ENCODE data around the gene ARHGAP44. TPM values are rescaled to one million over a fixed set of nuclear protein-coding genes. Genes with fewer than 3 reads are reported as not detected.

Gene ARHGAP44
- total RNA-seq, 1 donor from 2014 or later, result 6.9 TPM

GRCh38 chr17:12900474-12900873, 111.2 kb downstream of the ARHGAP44 start:
- no peak for ATAC-seq (ENCODE audit: low read depth)
- H3K4me1 Mint-ChIP-seq, result no peaks in the 10 kb centered on the region
- no peak overlapping the region for H3K27ac Mint-ChIP-seq
- no peak overlapping the region for H3K4me3 Mint-ChIP-seq
- H3K9me3 Mint-ChIP-seq, result peaks cover 3% of the 10 kb centered on the region
- DNase-seq, result no peak
- H3K36me3 Mint-ChIP-seq (ENCODE audit: low read depth), result no peaks in the 10 kb centered on the region
- intact Hi-C loops (cut with micrococcal nuclease), result no loop called here
- ChIA-PET POLR2A (no interaction called here), CTCF (no interaction called here)
- H3K27me3 Mint-ChIP-seq, result no peaks in the 10 kb centered on the region
- TF ChIP-seq, protein P1, sequence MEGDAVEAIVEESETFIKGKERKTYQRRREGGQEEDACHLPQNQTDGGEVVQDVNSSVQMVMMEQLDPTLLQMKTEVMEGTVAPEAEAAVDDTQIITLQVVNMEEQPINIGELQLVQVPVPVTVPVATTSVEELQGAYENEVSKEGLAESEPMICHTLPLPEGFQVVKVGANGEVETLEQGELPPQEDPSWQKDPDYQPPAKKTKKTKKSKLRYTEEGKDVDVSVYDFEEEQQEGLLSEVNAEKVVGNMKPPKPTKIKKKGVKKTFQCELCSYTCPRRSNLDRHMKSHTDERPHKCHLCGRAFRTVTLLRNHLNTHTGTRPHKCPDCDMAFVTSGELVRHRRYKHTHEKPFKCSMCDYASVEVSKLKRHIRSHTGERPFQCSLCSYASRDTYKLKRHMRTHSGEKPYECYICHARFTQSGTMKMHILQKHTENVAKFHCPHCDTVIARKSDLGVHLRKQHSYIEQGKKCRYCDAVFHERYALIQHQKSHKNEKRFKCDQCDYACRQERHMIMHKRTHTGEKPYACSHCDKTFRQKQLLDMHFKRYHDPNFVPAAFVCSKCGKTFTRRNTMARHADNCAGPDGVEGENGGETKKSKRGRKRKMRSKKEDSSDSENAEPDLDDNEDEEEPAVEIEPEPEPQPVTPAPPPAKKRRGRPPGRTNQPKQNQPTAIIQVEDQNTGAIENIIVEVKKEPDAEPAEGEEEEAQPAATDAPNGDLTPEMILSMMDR (IDR thresholded peaks at IDR 0.05), result no peak

- H3K27ac Mint-ChIP-seq, result no peak overlapping the region
- intact Hi-C loops (cut with micrococcal nuclease), result no loop called here
- peaks cover 3% of the 10 kb centered on the region for H3K36me3 Mint-ChIP-seq (ENCODE audit: low read depth)
- no peaks in the 10 kb centered on the region for H3K4me1 Mint-ChIP-seq
- DNase-seq, result no peak
- no peaks in the 10 kb centered on the region for H3K27me3 Mint-ChIP-seq
- no peak overlapping the region for H3K4me3 Mint-ChIP-seq
- CTCF ChIA-PET, result no interaction called here
- POLR2A ChIA-PET, result no interaction called here
- TF ChIP-seq, protein P1 (IDR thresholded peaks at IDR 0.05), result no peak
- H3K9me3 Mint-ChIP-seq, result peaks cover 4% of the 10 kb centered on the region
- no peak for ATAC-seq (ENCODE audit: low read depth)
These were observed 112.7 kb downstream of the ARHGAP44 start for GRCh38 chr17:12902046-12902445.

- ChIA-PET CTCF (no interaction called here), POLR2A (no interaction called here)
- H3K36me3 Mint-ChIP-seq (ENCODE audit: low read depth), result peaks cover 6% of the 10 kb centered on the region
- H3K4me1 Mint-ChIP-seq, result no peaks in the 10 kb centered on the region
- no peaks in the 10 kb centered on the region for H3K27me3 Mint-ChIP-seq
- H3K9me3 Mint-ChIP-seq, result peaks cover 8% of the 10 kb centered on the region
- no peak overlapping the region for H3K4me3 Mint-ChIP-seq
- TF ChIP-seq, protein P1 (IDR thresholded peaks at IDR 0.05), result no peak
- ATAC-seq (ENCODE audit: low read depth), result no peak
- no peak for DNase-seq
- no peak overlapping the region for H3K27ac Mint-ChIP-seq
- intact Hi-C loops (cut with micrococcal nuclease), result no loop called here
These were observed 118.2 kb downstream of the ARHGAP44 start for GRCh38 chr17:12907477-12907876.

DNA sequence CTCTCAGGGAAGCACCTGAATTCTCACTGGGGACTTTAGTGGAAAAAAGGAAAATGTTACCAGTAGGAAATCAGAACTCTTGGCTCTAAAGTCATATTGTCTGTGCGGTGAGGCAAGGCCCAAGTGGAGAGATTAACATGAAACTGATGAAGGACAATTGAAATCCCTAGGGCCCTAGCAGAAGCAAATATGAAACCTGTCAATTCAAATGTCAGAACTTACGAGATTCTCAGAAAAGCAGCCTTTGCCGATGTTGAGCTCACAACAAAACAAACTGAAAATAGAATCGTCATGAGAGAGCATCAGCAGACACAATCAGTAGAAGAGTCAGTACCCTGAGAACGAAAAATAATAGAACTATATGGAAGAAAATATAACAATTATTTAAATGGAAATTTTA, 119.7 kb downstream of the ARHGAP44 start:
- intact Hi-C loops (cut with micrococcal nuclease), result no loop called here
- Mint-ChIP-seq H3K9me3 (peaks cover 8% of the 10 kb centered on the region), H3K27ac (no peak overlapping the region), H3K27me3 (no peaks in the 10 kb centered on the region), H3K4me3 (no peak overlapping the region), H3K4me1 (no peaks in the 10 kb centered on the region), H3K36me3 (ENCODE audit: low read depth) (peaks cover 6% of the 10 kb centered on the region)
- POLR2A ChIA-PET, result no interaction called here
- CTCF ChIA-PET, result interaction anchor here (1.2 kb wide), 1 partner anchor 121 kb away, joined by 3 read pairs; no protein-coding TSS in a partner anchor
- DNase-seq (no peak), ATAC-seq (ENCODE audit: low read depth) (no peak)
- TF ChIP-seq, protein P1 (IDR thresholded peaks at IDR 0.05), result no peak

DNA sequence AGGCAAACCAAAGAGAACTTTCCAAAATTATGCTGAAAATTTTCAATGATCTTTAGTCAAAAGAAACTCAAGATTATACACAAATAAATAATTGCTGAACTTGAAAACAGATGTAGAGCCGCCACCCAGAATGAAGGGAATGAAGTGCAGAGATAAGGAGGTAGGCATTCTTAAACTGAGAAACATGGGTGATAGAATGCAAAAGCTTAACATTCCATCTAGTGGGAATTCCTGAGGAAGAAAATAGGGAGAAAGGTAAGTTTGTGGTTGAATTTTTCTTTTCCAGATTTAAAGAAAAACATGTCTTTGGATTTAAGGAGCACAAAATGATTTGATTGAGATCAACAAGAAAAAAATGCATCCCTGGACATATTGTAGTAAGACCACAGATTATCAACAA, 120.2 kb downstream of the ARHGAP44 start:
- Mint-ChIP-seq H3K4me1 (no peaks in the 10 kb centered on the region), H3K9me3 (peaks cover 8% of the 10 kb centered on the region), H3K4me3 (no peak overlapping the region), H3K36me3 (ENCODE audit: low read depth) (peaks cover 6% of the 10 kb centered on the region), H3K27ac (no peak overlapping the region), H3K27me3 (no peaks in the 10 kb centered on the region)
- CTCF ChIA-PET, result interaction anchor here (1.2 kb wide), 1 partner anchor 120 kb away, joined by 3 read pairs; no protein-coding TSS in a partner anchor
- intact Hi-C loops (cut with micrococcal nuclease), result no loop called here
- DNase-seq (no peak), ATAC-seq (ENCODE audit: low read depth) (no peak)
- TF ChIP-seq, protein P1 (IDR thresholded peaks at IDR 0.05), result no peak
- POLR2A ChIA-PET, result no interaction called here
